GM23248 (cell line): ENCODE results near the gene SNX18. TPM values are rescaled to one million over a fixed set of nuclear protein-coding genes. Genes with fewer than 3 reads are reported as not detected.
A peak's percentile ranks its signal among the peaks of the same experiment; 100 is the strongest.

Source experiments
- DNase-seq: peaks from one replicate; pipeline ENCODE4 v3.0.0-alpha.2; 2015
- H2AFZ ChIP-seq: fragments of 200-600 bp; sonication (generic); 2 replicates; pipeline ENCODE4 v1.6.1; 2016; ENCODE audit warnings: antibody characterized with exemption
- H3F3A ChIP-seq: fragments of 200-600 bp; sonication (generic); 2 replicates; pipeline ENCODE4 v1.6.1; 2016; ENCODE audit warnings: mild to moderate bottlenecking, antibody characterized with exemption, mixed run types; ENCODE audit not compliant: insufficient read depth
- H3K27ac ChIP-seq: fragments of 200-600 bp; sonication (generic); 2 replicates; pipeline ENCODE4 v1.5.1; 2016; ENCODE audit warnings: mild to moderate bottlenecking
- H3K27me3 ChIP-seq: fragments of 200-600 bp; sonication (generic); replicated peaks from 2 replicates; pipeline ENCODE4 v1.6.1; 2016; ENCODE audit warnings: mild to moderate bottlenecking; ENCODE audit not compliant: insufficient read depth
- H3K36me3 ChIP-seq: fragments of 200-600 bp; sonication (generic); 2 replicates; pipeline ENCODE4 v1.6.1; 2016; ENCODE audit warnings: low read depth, mild to moderate bottlenecking
- H3K4me1 ChIP-seq: fragments of 200-600 bp; sonication (generic); 2 replicates; pipeline ENCODE4 v1.6.1; 2016; ENCODE audit warnings: mild to moderate bottlenecking; ENCODE audit not compliant: insufficient read depth
- H3K4me2 ChIP-seq: fragments of 200-600 bp; sonication (generic); one replicate; pipeline ENCODE4 v1.6.1; 2016; ENCODE audit warnings: mild to moderate bottlenecking; ENCODE audit not compliant: unreplicated experiment
- H3K4me3 ChIP-seq: fragments of 200-600 bp; sonication (generic); 2 replicates; pipeline ENCODE4 v1.5.1; 2016; ENCODE audit warnings: mild to moderate bottlenecking
- H3K79me2 ChIP-seq: fragments of 200-600 bp; sonication (generic); 2 replicates; pipeline ENCODE4 v1.6.1; 2016; ENCODE audit warnings: mild to moderate bottlenecking; ENCODE audit not compliant: insufficient read depth
- H3K9ac ChIP-seq: fragments of 200-600 bp; sonication (generic); 2 replicates; pipeline ENCODE4 v1.6.1; 2016; ENCODE audit warnings: mild to moderate bottlenecking
- H3K9me2 ChIP-seq: fragments of 200-600 bp; sonication (generic); 2 replicates; pipeline ENCODE4 v1.6.1; 2016; ENCODE audit warnings: mixed run types, mild to moderate bottlenecking, moderate library complexity; ENCODE audit not compliant: insufficient read depth
- H3K9me3 ChIP-seq: fragments of 200-600 bp; sonication (generic); one replicate; pipeline ENCODE4 v1.6.1; 2017; ENCODE audit warnings: low read depth
- H4K20me1 ChIP-seq: fragments of 200-600 bp; sonication (generic); 2 replicates; pipeline ENCODE4 v1.6.0; 2016; ENCODE audit not compliant: insufficient read depth
- EZH2 ChIP-seq: fragments of 200-600 bp; sonication (generic); IDR thresholded peaks from 2 replicates; pipeline ENCODE4 v1.6.1; 2018; ENCODE audit warnings: antibody characterized with exemption, mild to moderate bottlenecking; ENCODE audit not compliant: insufficient read depth, poor library complexity, severe bottlenecking
- EZH2phosphoT487 ChIP-seq: fragments of 200-600 bp; sonication (generic); IDR thresholded peaks from 2 replicates; pipeline ENCODE4 v1.6.1; 2018; ENCODE audit warnings: antibody characterized with exemption, moderate library complexity, mild to moderate bottlenecking, low read depth; ENCODE audit not compliant: insufficient read depth
- WGBS, 2 experiments: methylation state at CpG; one replicate each; pipeline ENCODE4 v1.1.6; 2015 to 2017; ENCODE audit warnings: low lambda C conversion rate in 2 of 2, low coverage in 1 of 2; ENCODE audit errors: missing lambda C conversion rate in 2 of 2; 5-methylcytosine and 5-hydroxymethylcytosine counted together
- in situ Hi-C: fragments of 300-500 bp; cut with MboI; formaldehyde crosslinking; loops from 2 replicates; pipeline ENCODE4 v1.15.0; 2020
- polyA plus RNA-seq: library from polyadenylated mRNA; unstranded; fragments of >200 nt; fragmentation: Nextera tagmentation; extraction: Ambion mirVana; gene quantifications from 2 replicates; pipeline ENCODE4 v1.2.1, GENCODE V29; 2016
- total RNA-seq: library from RNA; depleted of rRNA; stranded (reverse); fragments of >200 nt; shearing (Covaris generic); gene quantifications from 2 replicates; pipeline ENCODE4 v1.2.3, GENCODE V29; 2014

SNX18 gene
- total and polyA plus RNA-seq, 2 experiments from 2014 or later = 14.2 to 77.3 TPM

- H3K9me3 ChIP-seq = no peaks in the 10 kb centered on the region
- no peaks in the 10 kb centered on the region for H3K79me2 ChIP-seq
- H3K36me3 ChIP-seq = no peaks in the 10 kb centered on the region
- 86 to 94% methylated on average over 7 of the region's 7 CpGs for WGBS, 2 experiments
- in situ Hi-C loops = no loop called here
- peaks cover 16% of the 10 kb centered on the region; the same call in 1 of the 2 replicates for H3F3A ChIP-seq
- H3K9me2 ChIP-seq = no peaks in the 10 kb centered on the region
- H3K27ac ChIP-seq = no peak overlapping the region
- no peaks in the 10 kb centered on the region for H4K20me1 ChIP-seq
- H3K4me1 ChIP-seq = peaks cover 11% of the 10 kb centered on the region
- no peak overlapping the region for H3K4me2 ChIP-seq
- no peak overlapping the region for H2AFZ ChIP-seq
- H3K4me3 ChIP-seq = no peak overlapping the region
- TF ChIP-seq EZH2 (no peak), EZH2phosphoT487 (no peak)
- no peak for DNase-seq
- no peak overlapping the region for H3K9ac ChIP-seq
- no peaks in the 10 kb centered on the region for H3K27me3 ChIP-seq
Observed at GRCh38 chr5:54577937-54578653, 60.5 kb downstream of the SNX18 start.

- TF ChIP-seq EZH2 (no peak), EZH2phosphoT487 (no peak)
- DNase-seq = no peak
- H3K36me3 ChIP-seq = no peaks in the 10 kb centered on the region
- no peak overlapping the region for H2AFZ ChIP-seq
- in situ Hi-C loops = no loop called here
- no peaks in the 10 kb centered on the region for H4K20me1 ChIP-seq
- H3K79me2 ChIP-seq = no peaks in the 10 kb centered on the region
- H3K27me3 ChIP-seq = no peaks in the 10 kb centered on the region
- 21 to 25% methylated on average over 1 of the region's 1 CpG for whole genome bisulfite sequencing, 2 experiments
- no peak overlapping the region for H3K4me3 ChIP-seq
- H3K4me2 ChIP-seq = no peak overlapping the region
- peaks cover 11% of the 10 kb centered on the region for H3K4me1 ChIP-seq
- H3K9me2 ChIP-seq = no peaks in the 10 kb centered on the region
- no peak overlapping the region for H3K27ac ChIP-seq
- H3F3A ChIP-seq = peaks cover 16% of the 10 kb centered on the region; the same call in 1 of the 2 replicates
- H3K9me3 ChIP-seq = no peaks in the 10 kb centered on the region
- no peak overlapping the region for H3K9ac ChIP-seq
Observed at GRCh38 chr5:54579591-54580295, 62.2 kb downstream of the SNX18 start.

GRCh38 chr5:54580997-54581811 lies 63.6 kb downstream of the SNX18 start:
- 44 to 51% methylated on average over 7 of the region's 7 CpGs for WGBS, 2 experiments
- Histone ChIP-seq H3K27ac (no peak overlapping the region), H3K79me2 (no peaks in the 10 kb centered on the region), H3F3A (peaks cover 16% of the 10 kb centered on the region; the same call in 1 of the 2 replicates), H3K36me3 (no peaks in the 10 kb centered on the region), H4K20me1 (no peaks in the 10 kb centered on the region), H3K9me2 (no peaks in the 10 kb centered on the region), H3K9ac (no peak overlapping the region), H3K27me3 (no peaks in the 10 kb centered on the region), H3K9me3 (no peaks in the 10 kb centered on the region), H2AFZ (peak overlapping the region; percentile 66), H3K4me2 (peak overlapping the region; percentile 40), H3K4me1 (peaks cover 11% of the 10 kb centered on the region), H3K4me3 (no peak overlapping the region)
- in situ Hi-C loops = no loop called here
- DNase-seq = peak; percentile 22
- TF ChIP-seq EZH2phosphoT487 = no peak
- no peak for TF ChIP-seq EZH2

DNA sequence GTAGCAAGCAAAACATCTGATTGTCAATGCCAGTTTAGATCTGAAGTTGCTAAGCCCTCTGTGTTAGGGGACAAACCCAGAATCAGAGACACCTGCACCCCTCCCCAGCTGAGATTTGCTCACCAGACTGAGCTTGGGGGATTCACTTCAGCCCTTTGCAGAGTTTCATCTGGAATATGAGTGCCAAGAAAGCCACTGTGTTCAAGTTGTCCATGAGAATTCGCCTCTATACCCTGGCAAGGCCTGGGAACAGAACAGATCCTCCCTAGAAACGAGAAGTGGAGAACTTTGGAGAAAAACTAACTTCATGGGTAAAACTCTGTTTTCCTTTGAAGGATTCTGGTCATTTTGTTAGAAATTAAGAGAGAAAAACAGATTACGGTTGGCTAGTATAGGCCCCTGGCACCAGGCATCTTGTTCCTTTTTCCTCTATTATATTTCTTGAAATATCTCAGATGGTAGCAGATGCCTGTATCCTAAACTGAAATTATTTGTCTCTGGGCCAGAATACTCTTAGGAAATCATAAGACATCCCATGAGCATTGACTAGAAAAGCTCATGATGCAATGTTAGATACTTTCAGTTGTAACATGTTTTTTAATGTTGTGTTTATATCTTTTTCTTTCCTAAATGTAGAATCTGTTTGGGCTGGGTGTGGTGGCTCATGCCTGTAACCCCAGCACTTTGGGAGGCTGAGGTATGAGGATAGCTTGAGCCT lies 64.4 kb downstream of the SNX18 start:
- in situ Hi-C loops = no loop called here
- peak; percentile 49 for DNase-seq
- Histone ChIP-seq H3F3A (peaks cover 16% of the 10 kb centered on the region; the same call in 1 of the 2 replicates), H3K27me3 (no peaks in the 10 kb centered on the region), H3K9me2 (no peaks in the 10 kb centered on the region), H3K4me1 (peaks cover 11% of the 10 kb centered on the region), H3K36me3 (no peaks in the 10 kb centered on the region), H3K4me2 (no peak overlapping the region), H3K27ac (no peak overlapping the region), H3K4me3 (no peak overlapping the region), H3K9me3 (no peaks in the 10 kb centered on the region), H3K79me2 (no peaks in the 10 kb centered on the region), H2AFZ (peak overlapping the region; percentile 66), H4K20me1 (no peaks in the 10 kb centered on the region), H3K9ac (no peak overlapping the region)
- WGBS, 2 experiments = 44 to 58% methylated on average over 3 of the region's 3 CpGs
- TF ChIP-seq EZH2 = no peak
- TF ChIP-seq EZH2phosphoT487 = no peak
